IMR-90 (cell line): Measurements from ENCODE around the gene PPM1L. TPM values are rescaled to one million over a fixed set of nuclear protein-coding genes. Genes with fewer than 3 reads are reported as not detected.

Experiments
- ATAC-seq: fragments of 200-7000 bp; cut with Tn5 transposase; 2 replicates; pipeline ENCODE4 v1.9.1; 2020; ENCODE audit warnings: low read depth, mild to moderate bottlenecking, moderate library complexity
- BruUV-seq: library from RNA; stranded (reverse); fragments of 400-500 nt; replicated peaks from 2 replicates; lab custom pipeline; 2021; lab: Mats Ljungman, UMichigan
- CTCF ChIA-PET: fragments of 300-600 bp; formaldehyde crosslinking; extraction: SDS; loops from one replicate; lab custom pipeline; 2021; ENCODE audit warnings: antibody characterized with exemption; lab: Yijun Ruan, JAX
- POLR2A ChIA-PET: fragments of 300-600 bp; sonication (Branson Sonifier 250); formaldehyde crosslinking; loops from one replicate; lab custom pipeline; 2022; ENCODE audit warnings: antibody characterized with exemption; ENCODE audit not compliant: unreplicated experiment; lab: Charles Lee
- DNase-seq: peaks from one replicate; pipeline ENCODE4 v3.0.0; 2013
- H2AFZ ChIP-seq: replicated peaks from 2 replicates; pipeline ENCODE3; 2013; ENCODE audit warnings: low read length, mild to moderate bottlenecking; ENCODE audit not compliant: poor library complexity
- H2AK5ac ChIP-seq: 2 replicates; pipeline ENCODE4 v1.6.1; 2013; ENCODE audit warnings: low read depth, low read length, inconsistent platforms
- H2AK9ac ChIP-seq: replicated peaks from 2 replicates; pipeline ENCODE3; 2013; ENCODE audit warnings: mild to moderate bottlenecking, low read depth, low read length, moderate library complexity; ENCODE audit not compliant: poor library complexity
- H2BK120ac ChIP-seq: 2 replicates; pipeline ENCODE4 v1.6.1; 2013; ENCODE audit warnings: low read depth, low read length, inconsistent platforms
- H2BK15ac ChIP-seq: 3 replicates; pipeline ENCODE4 v1.6.1; 2013; ENCODE audit warnings: low read depth, low read length, inconsistent platforms
- H2BK20ac ChIP-seq: 2 replicates; pipeline ENCODE4 v1.6.1; 2013; ENCODE audit warnings: low read depth, mild to moderate bottlenecking, inconsistent platforms, low read length, moderate library complexity
- H2BK5ac ChIP-seq: 2 replicates; pipeline ENCODE4 v1.6.1; 2013; ENCODE audit warnings: mild to moderate bottlenecking, low read depth, low read length, inconsistent platforms; ENCODE audit not compliant: poor library complexity, severe bottlenecking
- H3K14ac ChIP-seq: replicated peaks from 2 replicates; pipeline ENCODE4 v1.6.1; 2013; ENCODE audit warnings: low read depth, low read length, inconsistent platforms
- H3K18ac ChIP-seq: 2 replicates; pipeline ENCODE4 v1.6.1; 2013; ENCODE audit warnings: low read depth, low read length, control low read depth
- H3K23ac ChIP-seq: 2 replicates; pipeline ENCODE4 v1.6.1; 2013; ENCODE audit warnings: low read depth, low read length, inconsistent platforms
- H3K27ac ChIP-seq: 2 replicates; pipeline ENCODE4 v1.5.1; 2013; ENCODE audit warnings: mild to moderate bottlenecking, control low read depth, low read length; ENCODE audit not compliant: insufficient read depth
- H3K27me3 ChIP-seq: 2 replicates; pipeline ENCODE4 v1.6.1; 2013; ENCODE audit warnings: low read length; ENCODE audit not compliant: control insufficient read depth, insufficient read depth
- H3K36me3 ChIP-seq: 2 replicates; pipeline ENCODE4 v1.6.1; 2013; ENCODE audit warnings: low read length, mixed read lengths; ENCODE audit not compliant: control insufficient read depth, insufficient read depth
- H3K4ac ChIP-seq: 2 replicates; pipeline ENCODE4 v1.6.1; 2013; ENCODE audit warnings: low read depth, low read length, inconsistent platforms
- H3K4me1 ChIP-seq: 2 replicates; pipeline ENCODE4 v1.6.1; 2013; ENCODE audit warnings: low read length, mixed read lengths; ENCODE audit not compliant: control insufficient read depth, insufficient read depth
- H3K4me2 ChIP-seq: 2 replicates; pipeline ENCODE4 v1.6.1; 2013; ENCODE audit warnings: low read depth, mild to moderate bottlenecking, control low read depth, low read length, moderate library complexity
- H3K4me3 ChIP-seq: 2 replicates; pipeline ENCODE4 v1.5.1; 2013; ENCODE audit warnings: low read depth, mild to moderate bottlenecking, control low read depth, low read length, moderate library complexity; ENCODE audit not compliant: insufficient read depth
- H3K56ac ChIP-seq: 2 replicates; pipeline ENCODE4 v1.6.1; 2013; ENCODE audit warnings: low read length, inconsistent platforms; ENCODE audit not compliant: insufficient read depth; ENCODE audit errors: extremely low read depth
- H3K79me1 ChIP-seq, 2 experiments: 2 replicates each; pipeline ENCODE4 v1.6.1; 2013; ENCODE audit warnings: low read length in 2 of 2, inconsistent platforms in 1 of 2, low read depth in 1 of 2
- H3K9ac ChIP-seq: 2 replicates; pipeline ENCODE4 v1.6.1; 2013; ENCODE audit warnings: low read depth, low read length, control low read depth
- H3K9me1 ChIP-seq: 2 replicates; pipeline ENCODE4 v1.6.1; 2013; ENCODE audit warnings: low read length, inconsistent platforms; ENCODE audit not compliant: insufficient read depth
- H3K9me3 ChIP-seq: 2 replicates; pipeline ENCODE4 v1.6.1; 2013; ENCODE audit warnings: low read length; ENCODE audit not compliant: control insufficient read depth, insufficient read depth
- H4K20me1 ChIP-seq: 2 replicates; pipeline ENCODE4 v1.6.1; 2013; ENCODE audit warnings: low read length, inconsistent platforms; ENCODE audit not compliant: insufficient read depth
- H4K5ac ChIP-seq: 2 replicates; pipeline ENCODE4 v1.6.1; 2013; ENCODE audit warnings: mild to moderate bottlenecking, low read depth, low read length, control low read depth
- H4K8ac ChIP-seq, 2 experiments: 2 replicates each; pipeline ENCODE4 v1.6.1; 2013; ENCODE audit warnings: low read depth in 2 of 2, low read length in 2 of 2, control low read depth in 1 of 2, inconsistent platforms in 1 of 2
- H4K91ac ChIP-seq: 2 replicates; pipeline ENCODE4 v1.6.1; 2013; ENCODE audit warnings: low read depth, low read length, inconsistent platforms; ENCODE audit not compliant: insufficient read depth
- CEBPB ChIP-seq: IDR thresholded peaks from 2 replicates; pipeline ENCODE4 v1.6.1; 2012; ENCODE audit warnings: low read depth, low read length, improper control_type of control experiment
- CHD1 ChIP-seq: IDR thresholded peaks from 2 replicates; pipeline ENCODE4 v1.6.1; 2012; ENCODE audit warnings: low read depth, low read length, improper control_type of control experiment
- FOS ChIP-seq: fragments of 150-350 bp; IDR thresholded peaks from 2 replicates; pipeline ENCODE4 v1.6.1; 2016; ENCODE audit warnings: low read depth, low read length
- MAFK ChIP-seq: IDR thresholded peaks from 2 replicates; pipeline ENCODE4 v1.6.1; 2012; ENCODE audit warnings: low read depth, low read length, improper control_type of control experiment
- MAZ ChIP-seq: IDR thresholded peaks from 2 replicates; pipeline ENCODE4 v1.6.1; 2012; ENCODE audit warnings: low read depth, mild to moderate bottlenecking, low read length, improper control_type of control experiment, moderate library complexity, borderline replicate concordance
- NFE2L2 ChIP-seq: fragments of 150-350 bp; IDR thresholded peaks from 2 replicates; pipeline ENCODE4 v1.6.1; 2016; ENCODE audit warnings: low read depth, mild to moderate bottlenecking, low read length
- POLR2A ChIP-seq: IDR thresholded peaks from 2 replicates; pipeline ENCODE4 v1.6.1; 2012; ENCODE audit warnings: mild to moderate bottlenecking, low read depth, low read length
- RCOR1 ChIP-seq: IDR thresholded peaks from 2 replicates; pipeline ENCODE4 v1.6.1; 2012; ENCODE audit warnings: mild to moderate bottlenecking, low read length, improper control_type of control experiment; ENCODE audit not compliant: insufficient replicate concordance
- SMC3 ChIP-seq: fragments of 150-350 bp; IDR thresholded peaks from 2 replicates; pipeline ENCODE4 v1.6.1; 2016; ENCODE audit warnings: low read depth, mild to moderate bottlenecking, antibody characterized with exemption, low read length, moderate library complexity
- WGBS, 2 experiments: methylation state at CpG; one replicate each; pipeline versions ENCODE4 v1.1.5 to v1.1.7; 2013; ENCODE audit warnings: missing lambda C conversion rate in 2 of 2; ENCODE audit not compliant: insufficient read length in 1 of 2; ENCODE audit errors: extremely low coverage in 2 of 2; 5-methylcytosine and 5-hydroxymethylcytosine counted together
- dilution Hi-C: fragments of 300-500 bp; cut with HindIII; formaldehyde crosslinking; loops from one replicate; pipeline ENCODE4 v1.14.3; 2018; ENCODE audit warnings: low sequenced_read_pairs; ENCODE audit not compliant: unreplicated experiment
- in situ Hi-C: fragments of 300-500 bp; cut with MboI; formaldehyde crosslinking; loops from 3 replicates; pipeline ENCODE4 v1.14.3; 2019; ENCODE audit warnings: low sequenced_read_pairs, inconsistent platforms, mixed read lengths
- intact Hi-C: fragments of 100-400 bp; cut with micrococcal nuclease; formaldehyde crosslinking; loops from 2 replicates; pipeline ENCODE4 v1.10.0; 2022
- polyA plus RNA-seq, 3 experiments: library from polyadenylated mRNA; depleted of rRNA; stranded (reverse); fragments of >200 nt; gene quantifications; 2 replicates each; pipeline ENCODE4 v1.2.3, GENCODE V29; 2012; ENCODE audit warnings: low replicate concordance in 1 of 3
- total RNA-seq: library from RNA; depleted of rRNA; stranded (reverse); fragments of >200 nt; gene quantifications from 2 replicates; pipeline ENCODE4 v1.2.3, GENCODE V29; 2012
- TF ChIP-seq, protein P1 (sequence below): fragments of 150-350 bp; IDR thresholded peaks from 2 replicates; pipeline ENCODE4 v1.6.1; 2016; ENCODE audit warnings: low read depth, mild to moderate bottlenecking, low read length, moderate library complexity, borderline replicate concordance

The PPM1L gene
- total and polyA plus RNA-seq, 2 of the 4 experiments (the other 2 are of a cell fraction), result 0.14 to 0.18 TPM

DNA sequence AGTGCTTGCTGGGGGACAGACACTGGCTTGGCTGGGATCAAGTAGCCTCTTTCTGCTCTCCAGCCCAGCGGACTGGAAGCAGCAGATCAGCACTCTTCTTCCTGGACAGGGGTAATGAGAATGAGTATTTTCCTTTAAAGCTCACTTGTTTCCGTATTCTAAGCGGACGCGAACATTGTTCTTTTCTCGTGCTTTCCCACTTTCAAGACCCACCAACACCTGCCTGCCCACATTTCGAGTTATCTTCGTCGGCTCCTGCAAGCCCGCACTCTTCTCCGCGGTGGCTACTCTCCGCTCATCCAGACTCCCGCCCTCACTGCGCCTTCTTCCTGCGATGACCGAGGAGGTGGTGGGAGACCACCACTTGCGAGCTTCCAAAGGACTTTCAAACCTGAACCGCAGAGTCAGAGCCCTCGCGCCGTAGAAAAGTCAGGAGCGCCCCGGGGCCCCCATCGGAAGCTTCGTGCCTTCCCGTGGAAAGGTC is 1.6 kb upstream of the PPM1L start:
- Histone ChIP-seq H3K79me1 (no peaks in the 10 kb centered on the region), H3K27me3 (peaks cover 12% of the 10 kb centered on the region), H3K9ac (peak overlapping the region; percentile 36; the same call in 1 of the 2 replicates), H3K36me3 (no peaks in the 10 kb centered on the region), H4K8ac (no peak overlapping the region; a peak in 1 of 4 replicates), H4K91ac (no peak overlapping the region), H2AFZ (peak overlapping the region; percentile 87), H3K14ac (no peak overlapping the region), H2AK5ac (no peak overlapping the region), H4K5ac (no peak overlapping the region; the same call in 1 of the 2 replicates), H3K9me1 (no peaks in the 10 kb centered on the region; the same call in 1 of the 2 replicates), H3K23ac (peak overlapping the region; percentile 7; the same call in 1 of the 2 replicates), H2BK5ac (no peak overlapping the region), H3K9me3 (no peaks in the 10 kb centered on the region), H2BK20ac (no peak overlapping the region), H3K4me3 (peak overlapping the region; percentile 61), H3K4ac (no peak overlapping the region), H3K4me2 (peak overlapping the region; percentile 97), H2BK120ac (no peak overlapping the region), H3K4me1 (no peaks in the 10 kb centered on the region), H4K20me1 (no peaks in the 10 kb centered on the region), H3K56ac (no peak overlapping the region), H2BK15ac (no peak overlapping the region), H2AK9ac (peak overlapping the region; percentile 66), H3K27ac (peak overlapping the region; percentile 48; the same call in 1 of the 2 replicates), H3K18ac (no peak overlapping the region)
- ATAC-seq (peak; percentile 1), DNase-seq (peak; percentile 53)
- CTCF ChIA-PET, result no interaction called here
- dilution Hi-C loops (no loop called here), in situ Hi-C loops (no loop called here), intact Hi-C loops (loop anchor here (2.0 kb wide), 2 partner anchors 466 to 666 kb away; partner anchors contain the start of gene NMD3)
- TF ChIP-seq FOS, result no peak
- TF ChIP-seq MAZ, result no peak
- TF ChIP-seq RCOR1, result no peak
- no peak for TF ChIP-seq SMC3
- TF ChIP-seq POLR2A, result no peak
- TF ChIP-seq NFE2L2, result no peak
- TF ChIP-seq, protein P1, sequence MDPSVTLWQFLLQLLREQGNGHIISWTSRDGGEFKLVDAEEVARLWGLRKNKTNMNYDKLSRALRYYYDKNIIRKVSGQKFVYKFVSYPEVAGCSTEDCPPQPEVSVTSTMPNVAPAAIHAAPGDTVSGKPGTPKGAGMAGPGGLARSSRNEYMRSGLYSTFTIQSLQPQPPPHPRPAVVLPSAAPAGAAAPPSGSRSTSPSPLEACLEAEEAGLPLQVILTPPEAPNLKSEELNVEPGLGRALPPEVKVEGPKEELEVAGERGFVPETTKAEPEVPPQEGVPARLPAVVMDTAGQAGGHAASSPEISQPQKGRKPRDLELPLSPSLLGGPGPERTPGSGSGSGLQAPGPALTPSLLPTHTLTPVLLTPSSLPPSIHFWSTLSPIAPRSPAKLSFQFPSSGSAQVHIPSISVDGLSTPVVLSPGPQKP, result no peak
- TF ChIP-seq CEBPB, result no peak
- no peak for TF ChIP-seq MAFK
- no peak for TF ChIP-seq CHD1
- no TSS peak for BruUV-seq
- POLR2A ChIA-PET, result no interaction called here
- 2% methylated on average over 22 of the region's 27 CpGs; no CpG with 5 or more reads in 1 of the 2 experiments for WGBS, 2 experiments
